PFSK-1 (cell line): Measurements from ENCODE around the gene TRIM8.

Experiments
- FOXP2 ChIP-seq: optimal IDR thresholded peaks from 2 replicates; pipeline ENCODE3; 2011; ENCODE audit warnings: borderline replicate concordance, control low read depth, inconsistent platforms; ENCODE audit not compliant: insufficient read depth; ENCODE audit errors: extremely low read length, extremely low read depth
- POLR2AphosphoS5 ChIP-seq: IDR thresholded peaks from 2 replicates; pipeline ENCODE4 v1.6.1; 2012; ENCODE audit warnings: low read depth, mild to moderate bottlenecking, control low read depth, low read length, moderate library complexity
- REST ChIP-seq, 2 experiments: IDR thresholded peaks; 2 replicates each; pipeline versions ENCODE4 v1.6.1 to v1.8.0; 2011 to 2012; ENCODE audit warnings: low read depth in 2 of 2, low read length in 2 of 2, control low read depth in 1 of 2, inconsistent platforms in 1 of 2, mild to moderate bottlenecking in 1 of 2, moderate library complexity in 1 of 2; ENCODE audit not compliant: insufficient read depth in 1 of 2
- SIN3A ChIP-seq: IDR thresholded peaks from 2 replicates; pipeline ENCODE4 v1.6.1; 2012; ENCODE audit warnings: mild to moderate bottlenecking, low read length, moderate library complexity, borderline replicate concordance; ENCODE audit not compliant: insufficient read depth
- TAF1 ChIP-seq: IDR thresholded peaks from 2 replicates; pipeline ENCODE4 v1.6.1; 2012; ENCODE audit warnings: low read length, control low read depth, borderline replicate concordance; ENCODE audit not compliant: insufficient read depth

The TRIM8 gene

GRCh38 chr10:102597131-102597991, 46.9 kb upstream of the TRIM8 start:
- no peak for TF ChIP-seq REST (IDR thresholded peaks at IDR 0.05; ENCODE audit: insufficient read depth in 1 of 2, low read depth in 2 of 2, low read length in 2 of 2)
- TF ChIP-seq TAF1: no peak
- no peak for TF ChIP-seq SIN3A
- TF ChIP-seq FOXP2: no peak

GRCh38 chr10:102598243-102598642, 46.0 kb upstream of the TRIM8 start:
- TF ChIP-seq FOXP2 (no peak), SIN3A (no peak), REST (IDR thresholded peaks at IDR 0.05; ENCODE audit: insufficient read depth in 1 of 2, low read depth in 2 of 2, low read length in 2 of 2) (no peak), POLR2AphosphoS5 (no peak), TAF1 (no peak)

GRCh38 chr10:102599565-102600327, 44.5 kb upstream of the TRIM8 start:
- TF ChIP-seq POLR2AphosphoS5 (no peak), TAF1 (no peak), FOXP2 (no peak), REST (IDR thresholded peaks at IDR 0.05; ENCODE audit: insufficient read depth in 1 of 2, low read depth in 2 of 2, low read length in 2 of 2) (0 out of 4 replicates have a peak, but pooled peaks of 1 of the 2 experiments have one; percentile 18), SIN3A (no peak)

- TF ChIP-seq FOXP2: no peak
- TF ChIP-seq TAF1: no peak
- TF ChIP-seq REST (IDR thresholded peaks at IDR 0.05; ENCODE audit: insufficient read depth in 1 of 2, low read depth in 2 of 2, low read length in 2 of 2): no peak
- TF ChIP-seq SIN3A: no peak
- no peak for TF ChIP-seq POLR2AphosphoS5
These were observed 43.5 kb upstream of the TRIM8 start for GRCh38 chr10:102600816-102601215.
